ENCODE measurements around the gene MGLL. TPM values are rescaled to one million over a fixed set of nuclear protein-coding genes. Genes with fewer than 3 reads are reported as not detected.
A peak's percentile ranks its signal among the peaks of the same experiment; 100 is the strongest.

MGLL gene
- total RNA-seq, 1 donor from 2014 or later, result 27.3 TPM

DNA sequence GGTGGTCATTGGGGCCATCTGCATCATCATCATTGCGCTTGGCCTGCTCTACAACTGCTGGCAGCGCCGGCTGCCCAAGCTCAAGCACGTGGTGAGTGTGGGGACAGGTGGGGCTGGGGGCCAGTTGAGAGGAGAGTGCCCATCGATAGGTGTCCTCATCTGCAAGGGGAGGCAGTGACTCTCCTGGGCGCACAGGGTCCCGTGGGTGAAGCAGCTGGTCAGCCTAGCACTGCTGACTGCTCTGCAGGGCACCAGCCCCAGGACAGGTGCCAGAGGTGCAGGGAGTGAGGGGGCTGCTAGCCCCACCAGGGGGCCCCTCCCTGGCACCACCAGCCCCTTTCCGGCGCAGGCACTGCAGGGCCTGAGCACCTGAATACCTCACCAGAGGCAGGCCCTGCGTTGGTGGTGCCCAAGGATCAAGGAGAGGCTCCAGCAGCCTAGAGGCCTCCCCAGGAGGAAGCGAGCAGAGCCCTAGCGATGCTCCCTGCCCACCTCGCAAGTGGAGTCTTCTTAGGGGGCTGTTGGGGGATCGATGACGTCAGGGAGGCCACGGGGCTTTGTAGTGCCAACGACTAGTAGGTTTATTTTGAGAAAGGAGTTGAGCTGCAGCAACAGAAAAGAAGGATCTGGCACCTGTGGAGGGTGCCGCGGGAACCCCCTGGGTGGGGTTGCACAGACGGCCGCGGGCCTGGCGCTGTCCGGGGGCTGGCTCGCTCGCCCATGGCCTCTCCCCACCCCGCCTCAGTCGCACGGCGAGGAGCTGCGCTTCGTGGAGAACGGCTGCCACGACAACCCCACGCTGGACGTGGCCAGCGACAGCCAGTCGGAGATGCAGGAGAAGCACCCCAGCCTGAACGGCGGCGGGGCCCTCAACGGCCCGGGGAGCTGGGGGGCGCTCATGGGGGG lies 150.5 kb downstream of the MGLL start:
- H3K27me3 ChIP-seq (ENCODE audit: insufficient read depth, low read length), result no peaks in the 10 kb centered on the region
- Mint-ChIP-seq H3K9me3 (ENCODE audit: unreplicated experiment) (no peaks in the 10 kb centered on the region), H3K27me3 (ENCODE audit: low read depth, unreplicated experiment) (peaks cover 16% of the 10 kb centered on the region), H3K4me3 (ENCODE audit: unreplicated experiment) (peak overlapping the region; percentile 87), H3K4me1 (ENCODE audit: low read depth, unreplicated experiment) (peaks cover 2% of the 10 kb centered on the region), H3K36me3 (ENCODE audit: low read depth, unreplicated experiment) (peaks cover 14% of the 10 kb centered on the region), H3K27ac (ENCODE audit: unreplicated experiment) (no peak overlapping the region)
- peak overlapping the region; percentile 67 for H3K4me3 ChIP-seq (ENCODE audit: insufficient read depth, low read depth, low read length)
- H3K4me2 ChIP-seq (ENCODE audit: low read length), result peak overlapping the region; percentile 91
- peak overlapping the region; percentile 78 for H2AFZ ChIP-seq (ENCODE audit: low read depth, low read length)
- H3K9ac ChIP-seq (ENCODE audit: low read length), result peak overlapping the region; percentile 92
- peak overlapping the region; percentile 88 for H3K27ac ChIP-seq (ENCODE audit: low read depth, low read length)
- TF ChIP-seq EZH2 (IDR thresholded peaks at IDR 0.05; ENCODE audit: insufficient read depth, low read length), result no peak
- TF ChIP-seq, protein P1, sequence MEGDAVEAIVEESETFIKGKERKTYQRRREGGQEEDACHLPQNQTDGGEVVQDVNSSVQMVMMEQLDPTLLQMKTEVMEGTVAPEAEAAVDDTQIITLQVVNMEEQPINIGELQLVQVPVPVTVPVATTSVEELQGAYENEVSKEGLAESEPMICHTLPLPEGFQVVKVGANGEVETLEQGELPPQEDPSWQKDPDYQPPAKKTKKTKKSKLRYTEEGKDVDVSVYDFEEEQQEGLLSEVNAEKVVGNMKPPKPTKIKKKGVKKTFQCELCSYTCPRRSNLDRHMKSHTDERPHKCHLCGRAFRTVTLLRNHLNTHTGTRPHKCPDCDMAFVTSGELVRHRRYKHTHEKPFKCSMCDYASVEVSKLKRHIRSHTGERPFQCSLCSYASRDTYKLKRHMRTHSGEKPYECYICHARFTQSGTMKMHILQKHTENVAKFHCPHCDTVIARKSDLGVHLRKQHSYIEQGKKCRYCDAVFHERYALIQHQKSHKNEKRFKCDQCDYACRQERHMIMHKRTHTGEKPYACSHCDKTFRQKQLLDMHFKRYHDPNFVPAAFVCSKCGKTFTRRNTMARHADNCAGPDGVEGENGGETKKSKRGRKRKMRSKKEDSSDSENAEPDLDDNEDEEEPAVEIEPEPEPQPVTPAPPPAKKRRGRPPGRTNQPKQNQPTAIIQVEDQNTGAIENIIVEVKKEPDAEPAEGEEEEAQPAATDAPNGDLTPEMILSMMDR (IDR thresholded peaks at IDR 0.05; ENCODE audit: insufficient read depth, low read depth, low read length), result no peak
- no peak for DNase-seq (ENCODE audit: low read depth)
- no peaks in the 10 kb centered on the region for H3K9me3 ChIP-seq (ENCODE audit: insufficient read depth, low read depth, low read length)
- no peak for FAIRE-seq
- no peaks in the 10 kb centered on the region for H3K36me3 ChIP-seq (ENCODE audit: insufficient read depth, low read length)
- H4K20me1 ChIP-seq (ENCODE audit: insufficient read depth, low read length), result no peaks in the 10 kb centered on the region
- no peaks in the 10 kb centered on the region for H3K79me2 ChIP-seq (ENCODE audit: insufficient read depth, low read length)
- peaks cover 11% of the 10 kb centered on the region for H3K4me1 ChIP-seq (ENCODE audit: insufficient read depth, low read length)

DNA sequence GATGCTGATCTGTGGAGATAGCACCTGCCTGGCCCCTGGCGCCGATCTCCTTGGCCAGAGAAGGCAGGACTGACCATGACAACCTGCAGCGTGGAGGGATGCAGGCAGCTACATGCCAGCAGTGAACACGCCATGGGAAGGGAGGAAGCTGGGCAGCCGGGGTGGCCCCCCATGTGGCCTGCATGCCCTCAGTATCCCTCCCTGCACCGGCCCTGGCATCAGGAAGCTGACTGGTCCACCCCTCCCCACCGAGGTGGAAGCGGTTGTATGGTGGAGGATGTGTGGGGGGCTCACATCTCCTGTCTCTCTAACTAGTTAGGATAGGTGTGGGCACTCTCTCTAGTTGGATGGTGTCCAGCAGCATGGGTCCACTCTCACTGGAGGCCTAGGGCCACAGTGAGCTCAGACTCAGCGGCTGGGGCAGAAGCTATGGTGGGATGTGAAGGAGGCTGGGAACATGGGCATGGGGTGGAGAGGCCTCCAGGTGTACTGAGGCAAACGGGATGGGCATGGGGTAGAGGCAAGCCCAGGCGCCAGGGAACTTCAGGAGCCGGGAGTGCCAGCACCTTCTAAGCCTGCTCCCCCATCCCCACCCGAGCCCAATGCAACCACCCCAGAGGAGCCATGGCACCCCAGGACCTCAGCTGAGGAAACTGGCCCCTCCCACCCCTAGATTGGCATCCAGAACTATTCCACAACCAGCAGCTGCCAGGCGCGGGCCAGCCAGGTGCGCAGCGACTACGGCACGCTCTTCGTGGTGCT lies 151.4 kb downstream of the MGLL start:
- no peak for DNase-seq (ENCODE audit: low read depth)

More for the DNA sequence above, 151.4 kb downstream of the MGLL start:
- Mint-ChIP-seq H3K36me3 (ENCODE audit: low read depth, unreplicated experiment) (peaks cover 9% of the 10 kb centered on the region), H3K27ac (ENCODE audit: unreplicated experiment) (no peak overlapping the region), H3K4me3 (ENCODE audit: unreplicated experiment) (peak overlapping the region; percentile 74), H3K9me3 (ENCODE audit: unreplicated experiment) (no peaks in the 10 kb centered on the region), H3K4me1 (ENCODE audit: low read depth, unreplicated experiment) (peaks cover 2% of the 10 kb centered on the region), H3K27me3 (ENCODE audit: low read depth, unreplicated experiment) (peaks cover 16% of the 10 kb centered on the region)
- no peak overlapping the region for H3K4me2 ChIP-seq (ENCODE audit: low read length)
- no peaks in the 10 kb centered on the region for H4K20me1 ChIP-seq (ENCODE audit: insufficient read depth, low read length)
- no peak overlapping the region for H3K9ac ChIP-seq (ENCODE audit: low read length)
- H3K36me3 ChIP-seq (ENCODE audit: insufficient read depth, low read length), result no peaks in the 10 kb centered on the region
- H3K79me2 ChIP-seq (ENCODE audit: insufficient read depth, low read length), result no peaks in the 10 kb centered on the region
- H3K27me3 ChIP-seq (ENCODE audit: insufficient read depth, low read length), result no peaks in the 10 kb centered on the region
- H3K27ac ChIP-seq (ENCODE audit: low read depth, low read length), result no peak overlapping the region
- no peak overlapping the region for H2AFZ ChIP-seq (ENCODE audit: low read depth, low read length)
- H3K4me1 ChIP-seq (ENCODE audit: insufficient read depth, low read length), result peaks cover 11% of the 10 kb centered on the region
- FAIRE-seq, result no peak
- TF ChIP-seq, protein P1 (IDR thresholded peaks at IDR 0.05; ENCODE audit: insufficient read depth, low read depth, low read length), result no peak
- TF ChIP-seq EZH2 (IDR thresholded peaks at IDR 0.05; ENCODE audit: insufficient read depth, low read length), result no peak
- H3K9me3 ChIP-seq (ENCODE audit: insufficient read depth, low read depth, low read length), result no peaks in the 10 kb centered on the region
- no peak overlapping the region for H3K4me3 ChIP-seq (ENCODE audit: insufficient read depth, low read depth, low read length)
